Ishikawa (cell line): Measurements from ENCODE around the gene FUT4.

Source experiments
- CEBPB ChIP-seq: IDR thresholded peaks from 2 replicates; pipeline ENCODE4 v1.6.1; 2012
- CREB1 ChIP-seq: IDR thresholded peaks from 2 replicates; pipeline ENCODE4 v1.6.1; 2012; ENCODE audit warnings: low read depth
- EGR1 ChIP-seq: IDR thresholded peaks from 2 replicates; pipeline ENCODE4 v1.6.1; 2012
- EP300 ChIP-seq: IDR thresholded peaks from 2 replicates; pipeline ENCODE4 v1.6.1; 2012; ENCODE audit warnings: borderline replicate concordance
- FOXM1 ChIP-seq: IDR thresholded peaks from 2 replicates; pipeline ENCODE4 v1.6.1; 2012; ENCODE audit warnings: low read depth, borderline replicate concordance
- MAX ChIP-seq: IDR thresholded peaks from 2 replicates; pipeline ENCODE4 v1.6.1; 2012
- NFIC ChIP-seq: IDR thresholded peaks from 2 replicates; pipeline ENCODE4 v1.6.1; 2012
- RAD21 ChIP-seq: IDR thresholded peaks from 2 replicates; pipeline ENCODE4 v1.6.1; 2012; ENCODE audit warnings: low read depth
- REST ChIP-seq: IDR thresholded peaks from 2 replicates; pipeline ENCODE4 v1.6.1; 2012; ENCODE audit warnings: low read depth, mild to moderate bottlenecking
- TAF1 ChIP-seq: IDR thresholded peaks from 2 replicates; pipeline ENCODE4 v1.6.1; 2012; ENCODE audit warnings: low read depth, mild to moderate bottlenecking
- TCF12 ChIP-seq: IDR thresholded peaks from 2 replicates; pipeline ENCODE4 v1.6.1; 2012; ENCODE audit warnings: low read depth
- TEAD4 ChIP-seq: IDR thresholded peaks from 2 replicates; pipeline ENCODE4 v1.6.1; 2012
- USF1 ChIP-seq: IDR thresholded peaks from 2 replicates; pipeline ENCODE4 v1.6.1; 2012
- YY1 ChIP-seq: IDR thresholded peaks from 2 replicates; pipeline ENCODE4 v1.6.1; 2012; ENCODE audit warnings: low read depth
- ZBTB7A ChIP-seq: IDR thresholded peaks from 2 replicates; pipeline ENCODE4 v1.6.1; 2012; ENCODE audit warnings: low read depth

The FUT4 gene

GRCh38 chr11:94560834-94561233 lies 17.1 kb downstream of the FUT4 start:
- TF ChIP-seq FOXM1 (no peak), TAF1 (no peak), MAX (no peak), USF1 (no peak), ZBTB7A (no peak)

GRCh38 chr11:94563176-94563847 lies 19.6 kb downstream of the FUT4 start:
- TF ChIP-seq CREB1 (no peak), RAD21 (peak; percentile 29), NFIC (no peak)

GRCh38 chr11:94563848-94564467 lies 20.2 kb downstream of the FUT4 start:
- no peak for TF ChIP-seq USF1
- TF ChIP-seq RAD21: no peak
- TF ChIP-seq YY1: no peak
- TF ChIP-seq REST: no peak
- no peak for TF ChIP-seq EGR1
- TF ChIP-seq MAX: no peak
- TF ChIP-seq CREB1: no peak
- TF ChIP-seq FOXM1: no peak
- no peak for TF ChIP-seq TCF12
- no peak for TF ChIP-seq TEAD4
- TF ChIP-seq TAF1: no peak

GRCh38 chr11:94567181-94567670 lies 23.5 kb downstream of the FUT4 start, which contains the start of gene PIWIL4:
TSS of gene PIWIL4 (plus strand) at chr11:94567368. CDS start at chr11:94567519, 151 bp downstream.
- TF ChIP-seq NFIC: no peak
- TF ChIP-seq FOXM1: no peak
- no peak for TF ChIP-seq USF1
- TF ChIP-seq TAF1: no peak
- TF ChIP-seq TCF12: no peak
- no peak for TF ChIP-seq RAD21
- no peak for TF ChIP-seq MAX
- TF ChIP-seq CEBPB: no peak
- TF ChIP-seq CREB1: no peak
- no peak for TF ChIP-seq REST
- no peak for TF ChIP-seq EP300
- TF ChIP-seq EGR1: no peak
- TF ChIP-seq YY1: no peak
- TF ChIP-seq TEAD4: no peak

- no peak for TF ChIP-seq CREB1
- no peak for TF ChIP-seq MAX
- TF ChIP-seq FOXM1: no peak
- no peak for TF ChIP-seq TEAD4
- TF ChIP-seq REST: no peak
- no peak for TF ChIP-seq CEBPB
- TF ChIP-seq USF1: no peak
- no peak for TF ChIP-seq TAF1
- TF ChIP-seq RAD21: no peak
- TF ChIP-seq NFIC: no peak
These were observed 24.5 kb downstream of the FUT4 start for GRCh38 chr11:94568200-94568599.
